Endometrial microvascular endothelial cells (primary cell): Measurements from ENCODE around the gene ATF4. TPM values are rescaled to one million over a fixed set of nuclear protein-coding genes. Genes with fewer than 3 reads are reported as not detected.

ENCODE experiments used
- in situ Hi-C: cut with HindIII; loops from 2 replicates; pipeline ENCODE4 v1.10.0; 2017; ENCODE audit warnings: low sequenced_read_pairs, low pct_unique_long_range_greater_than_20kb; ENCODE audit errors: inconsistent ontology term
- total RNA-seq: library from RNA; depleted of rRNA; stranded (reverse); fragments of >200 nt; gene quantifications from one replicate; pipeline ENCODE4 v1.2.3, GENCODE V29; 2015; ENCODE audit errors: inconsistent ontology term

The ATF4 gene, protein sequence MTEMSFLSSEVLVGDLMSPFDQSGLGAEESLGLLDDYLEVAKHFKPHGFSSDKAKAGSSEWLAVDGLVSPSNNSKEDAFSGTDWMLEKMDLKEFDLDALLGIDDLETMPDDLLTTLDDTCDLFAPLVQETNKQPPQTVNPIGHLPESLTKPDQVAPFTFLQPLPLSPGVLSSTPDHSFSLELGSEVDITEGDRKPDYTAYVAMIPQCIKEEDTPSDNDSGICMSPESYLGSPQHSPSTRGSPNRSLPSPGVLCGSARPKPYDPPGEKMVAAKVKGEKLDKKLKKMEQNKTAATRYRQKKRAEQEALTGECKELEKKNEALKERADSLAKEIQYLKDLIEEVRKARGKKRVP
- total RNA-seq = 209 TPM

DNA sequence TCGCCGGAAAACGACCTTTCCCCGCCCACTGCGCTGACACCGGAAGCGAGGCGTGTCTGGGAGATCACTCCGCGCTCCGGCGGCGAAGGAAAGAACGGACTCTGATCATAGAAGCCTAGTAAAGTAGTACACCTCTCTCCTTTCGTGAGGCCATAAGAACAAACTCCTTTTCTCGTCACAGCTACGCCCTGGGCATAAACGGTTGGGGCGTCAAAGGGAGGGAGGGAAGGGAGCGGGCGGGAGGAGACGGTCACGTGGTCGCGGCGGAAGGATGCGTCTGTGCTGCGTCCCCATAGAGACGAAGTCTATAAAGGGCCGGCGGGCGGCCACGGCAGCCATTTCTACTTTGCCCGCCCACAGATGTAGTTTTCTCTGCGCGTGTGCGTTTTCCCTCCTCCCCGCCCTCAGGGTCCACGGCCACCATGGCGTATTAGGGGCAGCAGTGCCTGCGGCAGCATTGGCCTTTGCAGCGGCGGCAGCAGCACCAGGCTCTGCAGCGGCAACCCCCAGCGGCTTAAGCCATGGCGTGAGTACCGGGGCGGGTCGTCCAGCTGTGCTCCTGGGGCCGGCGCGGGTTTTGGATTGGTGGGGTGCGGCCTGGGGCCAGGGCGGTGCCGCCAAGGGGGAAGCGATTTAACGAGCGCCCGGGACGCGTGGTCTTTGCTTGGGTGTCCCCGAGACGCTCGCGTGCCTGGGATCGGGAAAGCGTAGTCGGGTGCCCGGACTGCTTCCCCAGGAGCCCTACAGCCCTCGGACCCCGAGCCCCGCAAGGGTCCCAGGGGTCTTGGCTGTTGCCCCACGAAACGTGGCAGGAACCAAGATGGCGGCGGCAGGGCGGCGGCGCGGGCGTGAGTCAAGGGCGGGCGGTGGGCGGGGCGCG, at the start of gene ATF4:
Gene ATF4 (plus strand): TSS at position 337 of the 880 bp plus-strand sequence. CDS start 884 bp downstream, outside the sequence.
- in situ Hi-C loops = no loop called here

DNA sequence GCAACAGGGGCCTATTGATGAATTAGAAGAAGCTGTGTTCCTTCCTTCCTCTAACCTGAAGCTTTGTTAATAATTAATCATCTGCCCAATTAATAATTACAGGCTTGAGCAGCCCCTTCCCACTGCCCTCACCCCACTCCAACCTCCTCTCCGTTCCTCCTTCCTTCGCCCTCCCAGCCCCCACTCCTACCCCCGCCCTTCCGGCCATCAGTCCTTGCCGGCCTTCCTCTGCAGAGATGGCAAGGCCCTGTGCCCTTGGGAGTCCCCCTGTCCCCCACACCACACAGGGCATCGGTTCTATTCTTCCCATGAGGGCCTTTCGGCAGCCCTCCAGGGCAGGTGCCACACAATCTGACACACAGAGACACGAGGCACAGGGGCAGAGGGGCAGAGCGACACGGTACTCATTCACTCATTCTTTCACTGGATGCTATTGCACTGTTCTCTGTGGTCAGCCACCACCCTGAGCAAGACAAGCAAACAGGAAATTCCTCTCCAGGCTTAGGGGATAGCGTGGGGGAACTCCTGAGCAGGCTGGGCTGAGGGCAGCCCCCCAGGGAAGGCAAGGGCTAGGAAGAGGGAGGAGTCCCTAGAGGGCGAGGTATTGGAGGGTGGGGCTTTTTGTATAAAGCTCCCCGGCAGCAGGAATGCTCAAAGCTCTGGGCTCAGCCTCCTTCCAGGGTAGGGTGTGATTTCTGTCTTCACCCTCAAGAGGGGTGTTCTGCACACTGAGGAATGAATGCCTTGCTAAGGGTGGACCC, 48.8 kb upstream of the ATF4 start:
- in situ Hi-C loops = no loop called here

GRCh38 chr22:39472570-39473556, 47.5 kb upstream of the ATF4 start:
- in situ Hi-C loops = no loop called here

DNA sequence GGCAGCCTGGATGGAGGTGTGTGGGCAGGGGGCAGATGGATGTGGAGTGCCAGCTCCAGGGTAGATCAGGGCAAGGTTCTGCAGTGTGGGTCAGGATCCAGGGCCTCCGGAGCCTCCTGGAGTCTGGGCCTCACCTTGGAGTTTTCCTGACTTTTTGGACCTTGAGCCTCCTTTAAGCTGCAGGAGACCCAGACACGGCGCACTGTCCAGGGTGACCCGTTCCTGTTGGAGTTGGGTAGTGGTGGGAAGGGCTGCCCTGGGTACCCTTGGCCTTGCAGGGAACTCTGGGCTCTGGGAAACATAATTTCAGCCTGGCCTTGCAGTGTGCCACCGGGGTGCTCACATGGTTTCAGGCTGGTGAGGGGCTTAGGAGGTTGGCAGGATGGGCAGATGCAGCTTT, 46.5 kb upstream of the ATF4 start:
- in situ Hi-C loops = no loop called here

DNA sequence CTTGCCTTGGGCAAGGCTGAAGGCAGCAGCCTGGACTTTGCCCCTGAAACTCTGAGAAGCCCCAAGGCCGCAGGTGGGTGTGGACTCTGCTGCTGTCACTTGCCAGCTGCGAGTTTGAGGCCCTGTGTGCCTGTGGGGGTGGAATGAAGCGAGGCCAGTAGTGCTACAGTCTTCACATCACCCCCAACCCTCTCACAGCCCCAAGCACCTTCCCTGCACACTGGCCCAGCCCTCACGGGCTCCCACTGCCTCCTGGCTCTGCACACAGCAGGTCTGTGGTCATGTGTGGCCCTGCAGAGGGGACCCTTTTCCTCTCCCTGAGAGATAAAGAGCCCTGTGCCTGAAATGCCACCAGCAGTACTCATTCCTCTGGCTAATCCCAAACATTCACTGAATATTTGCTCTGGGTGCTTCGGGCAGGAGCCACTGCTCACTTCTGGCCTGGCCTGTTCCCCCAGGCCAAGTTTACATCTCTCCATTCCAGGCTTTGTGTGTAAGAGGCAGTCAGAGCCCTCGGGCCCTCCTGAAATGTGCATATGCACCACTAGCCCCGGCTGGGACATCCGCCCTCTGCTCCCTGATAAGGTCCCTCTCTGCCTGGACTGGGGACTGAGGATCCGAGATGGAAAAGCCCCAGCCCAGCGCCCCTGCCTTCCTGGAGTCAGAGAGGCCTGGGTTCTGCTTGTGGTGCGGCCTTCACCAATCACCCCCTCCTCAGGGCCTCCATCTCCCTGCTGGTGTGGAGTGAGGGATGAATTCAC, 45.8 kb upstream of the ATF4 start:
- in situ Hi-C loops = no loop called here

- in situ Hi-C loops = no loop called here
Measured at GRCh38 chr22:39475337-39475736, 45.0 kb upstream of the ATF4 start.

- in situ Hi-C loops = no loop called here
Measured at GRCh38 chr22:39475902-39476301, 44.5 kb upstream of the ATF4 start.

DNA sequence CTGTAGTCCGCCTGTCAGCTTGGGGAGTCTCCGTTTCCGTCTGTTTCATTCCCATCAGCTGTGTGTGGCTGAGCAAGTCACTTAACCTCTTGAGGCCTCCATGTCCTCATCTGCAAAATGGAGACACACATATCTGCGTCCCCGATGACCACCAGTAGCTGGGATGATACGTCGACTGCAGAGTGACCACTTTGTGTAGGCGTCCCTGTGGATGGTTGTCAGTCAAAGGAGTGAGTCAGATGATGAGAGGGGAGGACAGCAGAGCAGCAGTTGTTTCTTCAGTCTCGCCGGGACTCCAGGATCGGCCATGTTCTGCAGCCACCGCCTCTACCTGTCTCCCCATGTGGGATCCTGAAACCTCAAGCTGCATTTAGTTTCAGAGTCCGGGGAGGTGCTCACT, 43.7 kb upstream of the ATF4 start:
- in situ Hi-C loops = no loop called here

- in situ Hi-C loops = no loop called here
Measured at GRCh38 chr22:39477542-39477941, 42.8 kb upstream of the ATF4 start.

DNA sequence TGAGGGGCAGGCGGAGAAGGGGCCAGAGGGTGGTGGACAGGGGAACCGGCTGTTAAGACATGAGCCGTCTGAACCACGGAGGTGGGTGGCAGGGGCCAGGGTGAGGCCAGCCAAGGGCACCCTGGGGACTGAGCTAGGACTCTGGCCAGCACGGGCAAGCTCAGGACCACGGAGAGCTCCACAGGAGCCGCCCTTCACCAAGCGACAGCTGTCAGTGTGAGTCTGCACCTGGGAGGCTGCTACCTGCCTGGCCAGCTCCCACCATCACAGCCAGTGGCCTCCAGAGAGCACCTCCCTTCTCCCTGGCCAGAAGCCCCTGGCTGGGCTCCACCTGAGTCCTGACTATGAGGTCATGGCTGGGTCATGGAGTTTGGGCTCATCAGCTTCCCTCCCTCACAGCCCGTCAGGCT, 41.9 kb upstream of the ATF4 start:
- in situ Hi-C loops = no loop called here

DNA sequence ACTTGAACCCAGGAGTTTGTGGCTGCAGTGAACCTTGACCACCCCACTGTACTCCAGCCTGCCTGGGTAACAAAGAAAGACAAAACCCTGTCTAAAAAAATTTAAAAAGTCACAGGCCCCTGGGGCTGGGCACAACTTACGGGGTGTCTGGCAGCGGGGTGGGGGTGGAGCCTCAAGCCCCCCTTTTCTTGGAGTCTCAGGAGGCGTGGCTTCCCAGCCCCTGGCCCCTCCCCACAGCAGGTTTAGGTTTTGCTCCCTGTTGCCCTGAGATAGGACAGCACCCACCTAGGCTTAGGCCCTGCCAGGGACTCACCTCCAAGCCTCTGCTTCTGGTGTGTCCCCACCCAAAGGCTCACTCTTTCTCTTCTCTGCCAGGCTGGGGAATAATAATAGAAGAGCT, 41.1 kb upstream of the ATF4 start:
- in situ Hi-C loops = no loop called here

DNA sequence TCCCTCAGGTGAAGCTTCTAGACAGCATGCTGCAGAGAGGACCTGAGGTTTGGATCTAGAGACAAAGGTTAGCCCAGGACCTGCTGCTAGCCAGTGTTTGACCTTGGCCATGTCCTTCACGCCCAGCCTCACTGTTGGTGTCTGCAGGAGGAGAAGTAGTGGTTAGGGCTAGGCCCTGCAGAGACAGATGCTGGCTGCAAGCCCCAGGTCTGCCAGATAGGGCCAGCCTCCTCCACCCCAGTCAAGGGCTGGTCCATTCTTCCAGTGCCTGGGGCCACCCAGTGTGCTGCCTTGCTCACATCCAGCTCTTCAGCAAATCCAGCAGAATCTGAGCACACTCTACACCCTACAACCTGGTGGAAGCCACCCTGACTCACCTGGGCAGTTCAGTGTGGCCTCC, 39.8 kb upstream of the ATF4 start:
- in situ Hi-C loops = no loop called here

- in situ Hi-C loops = no loop called here
Measured at GRCh38 chr22:39481054-39481453, 39.3 kb upstream of the ATF4 start.

- in situ Hi-C loops = no loop called here
Measured at GRCh38 chr22:39481595-39481994, 38.8 kb upstream of the ATF4 start.

DNA sequence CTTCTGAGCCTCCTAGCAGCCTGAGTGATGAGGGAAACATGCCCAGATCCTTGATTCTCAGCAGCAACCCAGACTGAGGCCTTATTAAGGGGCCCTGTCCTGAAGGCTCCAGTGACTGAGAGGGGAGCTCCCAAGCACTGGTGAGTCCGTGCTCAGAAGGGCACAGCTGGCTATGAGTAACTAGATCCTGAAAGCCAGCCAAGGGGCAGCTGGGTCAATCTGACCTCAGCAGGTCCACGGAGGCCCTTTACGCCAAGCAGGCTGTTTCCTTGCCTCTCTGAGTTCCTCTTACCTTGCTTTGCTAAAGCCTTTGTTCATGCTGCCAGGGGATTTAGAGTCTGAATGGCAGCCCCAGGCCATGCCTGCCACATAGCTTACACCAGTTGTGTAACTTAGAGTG, 37.6 kb upstream of the ATF4 start:
- in situ Hi-C loops = no loop called here

DNA sequence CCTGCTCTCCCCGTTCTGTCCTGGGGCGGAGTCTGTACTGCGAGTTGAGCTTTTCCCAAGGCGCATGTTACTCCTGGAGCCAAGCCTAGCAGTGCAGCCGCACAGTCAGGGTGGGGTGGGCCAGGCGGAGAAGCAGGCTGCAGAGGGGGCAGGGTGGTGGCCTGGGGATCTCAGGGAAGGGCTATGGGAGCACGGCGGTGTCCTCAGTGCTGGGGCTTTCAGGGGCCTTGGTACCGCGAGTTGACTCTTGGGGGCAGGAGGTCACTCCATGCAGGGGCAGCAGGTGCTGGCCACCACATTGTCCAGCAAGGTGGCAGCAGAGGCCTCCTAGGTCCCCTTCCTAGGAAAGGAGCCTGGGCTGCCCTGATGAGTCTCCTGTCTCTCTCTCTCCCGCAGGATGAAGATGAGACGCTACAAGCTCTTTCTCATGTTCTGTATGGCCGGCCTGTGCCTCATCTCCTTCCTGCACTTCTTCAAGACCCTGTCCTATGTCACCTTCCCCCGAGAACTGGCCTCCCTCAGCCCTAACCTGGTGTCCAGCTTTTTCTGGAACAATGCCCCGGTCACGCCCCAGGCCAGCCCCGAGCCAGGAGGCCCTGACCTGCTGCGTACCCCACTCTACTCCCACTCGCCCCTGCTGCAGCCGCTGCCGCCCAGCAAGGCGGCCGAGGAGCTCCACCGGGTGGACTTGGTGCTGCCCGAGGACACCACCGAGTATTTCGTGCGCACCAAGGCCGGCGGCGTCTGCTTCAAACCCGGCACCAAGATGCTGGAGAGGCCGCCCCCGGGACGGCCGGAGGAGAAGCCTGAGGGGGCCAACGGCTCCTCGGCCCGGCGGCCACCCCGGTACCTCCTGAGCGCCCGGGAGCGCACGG, 33.2 kb upstream of the ATF4 start:
- in situ Hi-C loops = no loop called here
